KMS-11 (cell line): Measurements from ENCODE around the gene LRRN1.
"Not testable (repeated sequence)": the region's sequence is repeated elsewhere in the genome, so short reads cannot be mapped to it uniquely, and the experiment has no call there.

Experiments
- H2AFZ ChIP-seq: fragments of 200-600 bp; sonication (generic); 2 replicates; pipeline ENCODE4 v1.6.1; 2016; ENCODE audit warnings: antibody characterized with exemption, mixed run types, low read depth
- H3K27ac ChIP-seq: fragments of 200-600 bp; sonication (generic); 2 replicates; pipeline ENCODE4 v1.6.1; 2016; ENCODE audit warnings: mild to moderate bottlenecking, mixed run types
- H3K27me3 ChIP-seq: fragments of 200-600 bp; sonication (generic); 2 replicates; pipeline ENCODE4 v1.6.1; 2017; ENCODE audit warnings: mild to moderate bottlenecking, low read depth, mixed run types, moderate library complexity; ENCODE audit not compliant: insufficient read depth
- H3K36me3 ChIP-seq: fragments of 200-600 bp; sonication (generic); 2 replicates; pipeline ENCODE4 v1.6.1; 2017; ENCODE audit warnings: mild to moderate bottlenecking, mixed run types; ENCODE audit not compliant: insufficient read depth
- H3K4me1 ChIP-seq: fragments of 200-600 bp; sonication (generic); 2 replicates; pipeline ENCODE4 v1.6.1; 2016; ENCODE audit warnings: mild to moderate bottlenecking, low read depth, mixed run types; ENCODE audit not compliant: poor library complexity, severe bottlenecking
- H3K4me2 ChIP-seq: fragments of 200-600 bp; sonication (generic); 2 replicates; pipeline ENCODE4 v1.7.0; 2016; ENCODE audit warnings: mild to moderate bottlenecking, mixed run types
- H3K4me3 ChIP-seq: fragments of 200-600 bp; sonication (generic); IDR thresholded peaks from 2 replicates; pipeline ENCODE4 v1.6.1; 2017; ENCODE audit warnings: low read depth, low read length, mixed read lengths; ENCODE audit not compliant: insufficient read depth
- H3K79me2 ChIP-seq: fragments of 200-600 bp; sonication (generic); 2 replicates; pipeline ENCODE4 v1.6.1; 2016; ENCODE audit warnings: low read depth, mixed run types; ENCODE audit not compliant: insufficient read depth
- H3K9ac ChIP-seq: fragments of 200-600 bp; sonication (generic); 2 replicates; pipeline ENCODE4 v1.6.1; 2016; ENCODE audit warnings: mild to moderate bottlenecking, mixed run types
- H4K20me1 ChIP-seq: fragments of 200-600 bp; sonication (generic); 2 replicates; pipeline ENCODE4 v1.6.1; 2016; ENCODE audit warnings: mild to moderate bottlenecking, mixed run types; ENCODE audit not compliant: insufficient read depth
- CTCF ChIP-seq: fragments of 200-600 bp; sonication (generic); conservative IDR thresholded peaks from 2 replicates; pipeline ENCODE4 v1.6.1; 2017; ENCODE audit warnings: low read depth, mild to moderate bottlenecking, antibody characterized with exemption, low read length, moderate library complexity, mixed read lengths

LRRN1 gene

GRCh38 chr3:3860235-3860634, 61.0 kb downstream of the LRRN1 start:
- no peaks in the 10 kb centered on the region for H4K20me1 ChIP-seq
- no peak overlapping the region for H3K4me2 ChIP-seq
- no peaks in the 10 kb centered on the region for H3K36me3 ChIP-seq
- H3K4me1 ChIP-seq, result no peaks in the 10 kb centered on the region
- no peaks in the 10 kb centered on the region for H3K79me2 ChIP-seq
- no peak for TF ChIP-seq CTCF
- no peak overlapping the region for H3K27ac ChIP-seq
- no peak overlapping the region for H3K4me3 ChIP-seq
- no peaks in the 10 kb centered on the region for H3K27me3 ChIP-seq
- no peak overlapping the region for H3K9ac ChIP-seq
- H2AFZ ChIP-seq, result no peak overlapping the region

DNA sequence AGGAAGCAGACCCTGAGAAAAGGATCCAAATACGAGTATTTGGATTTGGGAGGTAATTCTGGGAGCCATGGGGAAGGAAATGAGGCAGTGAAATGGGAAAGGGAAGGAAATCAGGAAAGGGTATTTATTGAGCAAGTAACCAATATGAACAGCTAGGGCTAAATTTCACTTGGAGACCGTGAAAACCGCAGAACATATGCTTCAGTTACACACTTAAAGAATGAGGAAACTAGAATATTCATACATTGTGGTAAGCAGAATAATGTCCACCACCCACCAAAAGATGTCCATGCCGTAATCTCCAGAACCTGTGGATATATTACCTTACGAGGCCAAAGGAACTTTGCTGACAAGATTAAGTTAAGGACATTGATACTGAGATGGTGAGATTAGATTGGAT, 63.3 kb downstream of the LRRN1 start:
- Histone ChIP-seq H3K79me2 (no peaks in the 10 kb centered on the region), H4K20me1 (no peaks in the 10 kb centered on the region), H3K4me2 (no peak overlapping the region), H3K27me3 (no peaks in the 10 kb centered on the region), H3K36me3 (no peaks in the 10 kb centered on the region), H3K4me3 (no peak overlapping the region), H3K4me1 (no peaks in the 10 kb centered on the region), H2AFZ (no peak overlapping the region), H3K27ac (no peak overlapping the region), H3K9ac (no peak overlapping the region)
- TF ChIP-seq CTCF, result no peak

DNA sequence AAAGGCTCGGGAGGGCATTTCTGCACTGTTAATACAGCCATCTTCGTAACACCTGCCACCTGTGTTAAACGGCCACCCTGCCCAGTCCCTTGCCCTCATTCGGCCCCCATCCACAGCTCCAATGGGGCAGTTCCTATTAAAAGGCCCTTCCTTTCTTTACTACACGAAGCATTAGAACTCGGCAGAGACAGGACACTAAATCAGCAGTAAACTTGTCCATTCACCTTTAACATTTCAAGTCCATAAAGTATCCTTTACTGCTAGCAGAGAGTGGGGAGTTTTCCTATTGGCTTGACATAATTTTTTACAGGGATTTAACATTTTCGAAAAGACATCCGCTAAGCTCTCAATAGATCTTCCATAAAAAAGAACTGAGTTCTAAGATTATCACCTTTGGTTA, 76.3 kb downstream of the LRRN1 start:
- Histone ChIP-seq H4K20me1 (no peaks in the 10 kb centered on the region), H3K36me3 (no peaks in the 10 kb centered on the region), H3K27me3 (no peaks in the 10 kb centered on the region), H3K4me3 (no peak overlapping the region), H3K27ac (no peak overlapping the region), H2AFZ (no peak overlapping the region), H3K79me2 (no peaks in the 10 kb centered on the region), H3K4me2 (no peak overlapping the region), H3K4me1 (no peaks in the 10 kb centered on the region), H3K9ac (no peak overlapping the region)
- TF ChIP-seq CTCF, result no peak

DNA sequence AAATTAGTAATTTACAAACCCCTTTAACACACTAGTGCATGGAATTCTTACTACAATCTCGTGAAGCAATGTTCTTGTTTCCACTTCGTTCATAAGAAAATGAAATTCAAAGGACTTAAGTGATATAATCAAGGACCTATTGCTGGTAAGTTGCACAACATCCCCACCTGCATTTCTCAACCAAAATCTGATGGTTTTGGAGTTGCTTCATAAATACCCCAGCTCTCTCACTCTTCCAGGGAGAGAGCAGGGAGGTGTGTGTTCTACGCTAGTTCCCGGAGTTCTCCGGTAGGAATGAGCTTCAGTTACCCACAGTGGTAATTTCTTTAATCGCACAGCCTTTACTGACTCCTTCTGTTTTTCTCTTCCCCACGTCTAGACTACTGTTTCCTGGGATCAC, 81.8 kb downstream of the LRRN1 start:
- Histone ChIP-seq H3K36me3 (no peaks in the 10 kb centered on the region), H3K4me2 (no peak overlapping the region), H3K79me2 (no peaks in the 10 kb centered on the region), H3K4me3 (no peak overlapping the region), H3K9ac (no peak overlapping the region), H2AFZ (no peak overlapping the region), H3K27ac (no peak overlapping the region), H3K4me1 (no peaks in the 10 kb centered on the region), H4K20me1 (no peaks in the 10 kb centered on the region), H3K27me3 (no peaks in the 10 kb centered on the region)
- TF ChIP-seq CTCF, result no peak

GRCh38 chr3:3887311-3887710, 88.1 kb downstream of the LRRN1 start:
- not testable (repeated sequence) for H4K20me1 ChIP-seq, H3K27ac ChIP-seq, H3K36me3 ChIP-seq, H3K9ac ChIP-seq, H3K79me2 ChIP-seq, H2AFZ ChIP-seq, H3K4me2 ChIP-seq, H3K4me3 ChIP-seq, H3K27me3 ChIP-seq, H3K4me1 ChIP-seq
